Measurements from ENCODE around the gene NTM.

- no peak for TF ChIP-seq RELA (CRISPR knock-in tag; IDR thresholded peaks at IDR 0.05; ENCODE audit: borderline replicate concordance)
- TF ChIP-seq CTCF (IDR thresholded peaks at IDR 0.05), result no peak
These were observed 467.6 kb downstream of the NTM start for GRCh38 chr11:131838016-131838415.
